OCI-LY7 (cell line): ENCODE data around the gene KRTAP19-1. TPM values are rescaled to one million over a fixed set of nuclear protein-coding genes. Genes with fewer than 3 reads are reported as not detected.

ENCODE experiments used
- Bru-seq: library from RNA; stranded (reverse); fragments of 400-500 nt; gene quantifications from one replicate; lab custom pipeline; 2021; lab: Mats Ljungman, UMichigan
- BruChase-seq, 2 experiments: library from RNA; stranded (reverse); fragments of 400-500 nt; gene quantifications; one replicate each; lab custom pipeline; 2021; lab: Mats Ljungman, UMichigan
- BruUV-seq: library from RNA; stranded (reverse); fragments of 400-500 nt; replicated peaks from 2 replicates; lab custom pipeline; 2021; lab: Mats Ljungman, UMichigan
- CTCF ChIA-PET: fragments of 300-600 bp; sonication (Branson Sonifier 250); formaldehyde crosslinking; loops from one replicate; lab custom pipeline; 2022; ENCODE audit warnings: antibody characterized with exemption; ENCODE audit not compliant: unreplicated experiment; lab: Charles Lee
- POLR2A ChIA-PET: fragments of 300-600 bp; sonication (Branson Sonifier 250); formaldehyde crosslinking; loops from one replicate; lab custom pipeline; 2022; ENCODE audit warnings: antibody characterized with exemption; lab: Charles Lee
- DNase-seq: peaks from one replicate; pipeline ENCODE4 v3.0.0-alpha.2; 2015; ENCODE audit warnings: low spot score
- H2AFZ ChIP-seq: fragments of 200-600 bp; sonication (generic), shearing (Covaris generic); 2 replicates; pipeline ENCODE4 v1.6.1; 2014; ENCODE audit warnings: mild to moderate bottlenecking, antibody characterized with exemption, low read length, moderate library complexity
- H3K27ac ChIP-seq: fragments of 200-600 bp; sonication (generic); 2 replicates; pipeline ENCODE4 v1.5.1; 2014; ENCODE audit warnings: mixed run types, low read depth, mild to moderate bottlenecking, moderate library complexity, low read length, inconsistent platforms; ENCODE audit not compliant: poor library complexity, severe bottlenecking
- H3K36me3 ChIP-seq: fragments of 200-600 bp; sonication (generic); 2 replicates; pipeline ENCODE4 v1.6.1; 2014; ENCODE audit warnings: mild to moderate bottlenecking, antibody characterized with exemption, low read length, moderate library complexity, mixed read lengths; ENCODE audit not compliant: insufficient read depth
- H3K4me1 ChIP-seq: fragments of 200-600 bp; sonication (generic); 2 replicates; pipeline ENCODE4 v1.5.1; 2014; ENCODE audit warnings: mild to moderate bottlenecking, low read length; ENCODE audit not compliant: insufficient read depth, poor library complexity, severe bottlenecking
- H3K4me2 ChIP-seq: fragments of 200-600 bp; sonication (generic); 2 replicates; pipeline ENCODE4 v1.6.1; 2014; ENCODE audit warnings: mild to moderate bottlenecking, low read length
- H3K4me3 ChIP-seq: fragments of 200-600 bp; sonication (generic); 2 replicates; pipeline ENCODE4 v1.5.1; 2014; ENCODE audit warnings: mild to moderate bottlenecking, low read depth, low read length; ENCODE audit not compliant: poor library complexity, severe bottlenecking
- H3K79me2 ChIP-seq: fragments of 200-600 bp; sonication (generic); 2 replicates; pipeline ENCODE4 v1.6.1; 2016; ENCODE audit warnings: low read depth, mild to moderate bottlenecking, low read length, moderate library complexity, mixed read lengths; ENCODE audit not compliant: insufficient read depth
- H3K9me2 ChIP-seq: fragments of 200-600 bp; sonication (generic); 2 replicates; pipeline ENCODE4 v1.6.1; 2016; ENCODE audit warnings: mild to moderate bottlenecking, low read length, mixed read lengths; ENCODE audit not compliant: insufficient read depth
- H3K9me3 ChIP-seq: fragments of 200-600 bp; sonication (generic); 2 replicates; pipeline ENCODE4 v1.6.1; 2014; ENCODE audit warnings: mild to moderate bottlenecking, mixed run types, low read length, mixed read lengths
- H4K20me1 ChIP-seq: fragments of 200-600 bp; sonication (generic); 2 replicates; pipeline ENCODE4 v1.6.1; 2014; ENCODE audit warnings: mild to moderate bottlenecking, antibody characterized with exemption, low read length, moderate library complexity, mixed read lengths; ENCODE audit not compliant: insufficient read depth
- CTCF ChIP-seq: fragments of 200-600 bp; sonication (generic); conservative IDR thresholded peaks from 2 replicates; pipeline ENCODE4 v1.5.1; 2014; ENCODE audit warnings: mild to moderate bottlenecking, antibody characterized with exemption, low read length, moderate library complexity, mixed read lengths
- EZH2phosphoT487 ChIP-seq: fragments of 200-600 bp; sonication (generic); IDR thresholded peaks from 2 replicates; pipeline ENCODE4 v1.6.1; 2018; ENCODE audit warnings: low read depth, borderline replicate concordance, mild to moderate bottlenecking, mixed run types, antibody characterized with exemption, low read length, moderate library complexity, mixed read lengths
- intact Hi-C: fragments of 100-400 bp; cut with micrococcal nuclease; formaldehyde crosslinking; loops from one replicate; pipeline ENCODE4 v1.10.0; 2022; ENCODE audit not compliant: unreplicated experiment
- long read RNA-seq: library from polyadenylated mRNA; stranded (forward); transcript quantifications from one replicate; pipeline ENCODE4 v2.0.0, GENCODE V29; 2022
- total RNA-seq, 2 experiments: library from RNA; depleted of rRNA in 1 of 2; stranded (reverse); fragments of >200 nt in 1 of 2; shearing (Covaris generic) in 1 of 2; gene quantifications; 2 replicates each; pipeline ENCODE4 v1.2.3, GENCODE V29; 2014 to 2022

The KRTAP19-1 gene
- total RNA-seq (2014; rRNA removed; shearing (Covaris generic)) (not detected in 2 replicates), total RNA-seq (2022) (not detected in 2 replicates), Bru-seq, nascent RNA (not detected), BruChase-seq, experiment 1, labeled RNA remaining after a 6-hour chase (not detected), BruChase-seq, experiment 2, labeled RNA remaining after a 2-hour chase (not detected)
- long read RNA-seq, result 0 reads

- Histone ChIP-seq H4K20me1 (no peaks in the 10 kb centered on the region), H3K27ac (no peak within 1 kb of the TSS), H3K4me3 (no peak within 1 kb of the TSS), H3K9me2 (no peaks in the 10 kb centered on the region), H3K79me2 (no peaks in the 10 kb centered on the region), H3K4me1 (no peaks in the 10 kb centered on the region), H3K36me3 (no peaks in the 10 kb centered on the region), H3K4me2 (no peak within 1 kb of the TSS), H2AFZ (no peak within 1 kb of the TSS), H3K9me3 (no peaks in the 10 kb centered on the region; the same call in 1 of the 2 replicates)
- intact Hi-C loops, result no loop called here
- ChIA-PET CTCF (no interaction called here), POLR2A (no interaction called here)
- DNase-seq, result no peak
- no peak for TF ChIP-seq EZH2phosphoT487
- no peak for TF ChIP-seq CTCF
- BruUV-seq, result no TSS peak
These were observed at the start of gene KRTAP19-1 for GRCh38 chr21:30480145-30480544. TSS of gene KRTAP19-1 (minus strand) at chr21:30480367. CDS start at chr21:30480317, 50 bp downstream.

GRCh38 chr21:30518876-30519275 is 38.7 kb upstream of the KRTAP19-1 start:
- Histone ChIP-seq H3K4me1 (no peaks in the 10 kb centered on the region), H3K27ac (no peak overlapping the region), H3K9me3 (no peaks in the 10 kb centered on the region; the same call in 1 of the 2 replicates), H3K9me2 (no peaks in the 10 kb centered on the region), H3K79me2 (no peaks in the 10 kb centered on the region), H3K36me3 (no peaks in the 10 kb centered on the region), H3K4me3 (no peak overlapping the region), H2AFZ (no peak overlapping the region), H4K20me1 (no peaks in the 10 kb centered on the region), H3K4me2 (no peak overlapping the region)
- intact Hi-C loops, result no loop called here
- no peak for DNase-seq
- TF ChIP-seq CTCF (no peak), EZH2phosphoT487 (no peak)
- POLR2A ChIA-PET, result no interaction called here
- no TSS peak for BruUV-seq
- CTCF ChIA-PET, result no interaction called here

- intact Hi-C loops, result no loop called here
- ChIA-PET POLR2A (no interaction called here), CTCF (no interaction called here)
- H3K27ac ChIP-seq, result no peak overlapping the region
- no peak overlapping the region for H3K4me3 ChIP-seq
- no peaks in the 10 kb centered on the region for H3K9me2 ChIP-seq
- no TSS peak for BruUV-seq
- no peak for TF ChIP-seq EZH2phosphoT487
- no peak for TF ChIP-seq CTCF
- DNase-seq, result no peak
- H2AFZ ChIP-seq, result no peak overlapping the region
- H3K36me3 ChIP-seq, result no peaks in the 10 kb centered on the region
- H3K4me1 ChIP-seq, result no peaks in the 10 kb centered on the region
- H3K9me3 ChIP-seq, result no peaks in the 10 kb centered on the region; the same call in 1 of the 2 replicates
- no peaks in the 10 kb centered on the region for H4K20me1 ChIP-seq
- H3K4me2 ChIP-seq, result no peak overlapping the region
- H3K79me2 ChIP-seq, result no peaks in the 10 kb centered on the region
These were observed 35.5 kb upstream of the KRTAP19-1 start for GRCh38 chr21:30515681-30516080.
